GM19468 (cell line): ENCODE results near the gene IQSEC3.
"Not testable (repeated sequence)": the region's sequence is repeated elsewhere in the genome, so short reads cannot be mapped to it uniquely, and the experiment has no call there.

Source experiments
- ATAC-seq: cut with Tn5 transposase; IDR thresholded peaks from one replicate; pipeline ENCODE4 v1.9.1; 2021; ENCODE audit warnings: mild to moderate bottlenecking, moderate library complexity, moderate number of reproducible peaks; ENCODE audit not compliant: unreplicated experiment; ENCODE audit errors: extremely low read depth

IQSEC3 gene

GRCh38 chr12:172732-173161, 106.2 kb downstream of the IQSEC3 start:
- ATAC-seq, result no peak

- ATAC-seq, result no peak
Measured at GRCh38 chr12:174124-174523, 107.6 kb downstream of the IQSEC3 start.

- no peak for ATAC-seq
Measured at GRCh38 chr12:174596-174995, 108.0 kb downstream of the IQSEC3 start.

- ATAC-seq, result no peak
Measured at GRCh38 chr12:175250-175649, 108.7 kb downstream of the IQSEC3 start.

- ATAC-seq, result no peak
Measured at GRCh38 chr12:175759-176158, 109.2 kb downstream of the IQSEC3 start.

GRCh38 chr12:176321-177181, 110.0 kb downstream of the IQSEC3 start:
- ATAC-seq, result no peak

GRCh38 chr12:177336-177979, 110.9 kb downstream of the IQSEC3 start:
- ATAC-seq, result no peak

GRCh38 chr12:177980-178828, 111.6 kb downstream of the IQSEC3 start:
- no peak for ATAC-seq

GRCh38 chr12:178829-179109, 112.2 kb downstream of the IQSEC3 start:
- no peak for ATAC-seq

- ATAC-seq, result no peak
Measured at GRCh38 chr12:179131-179884, 112.7 kb downstream of the IQSEC3 start.

- ATAC-seq, result no peak
Measured at GRCh38 chr12:179885-180284, 113.3 kb downstream of the IQSEC3 start.

GRCh38 chr12:180445-180844, 113.9 kb downstream of the IQSEC3 start:
- no peak for ATAC-seq

GRCh38 chr12:181921-182320, 115.4 kb downstream of the IQSEC3 start:
- no peak for ATAC-seq

GRCh38 chr12:182381-182892, 115.9 kb downstream of the IQSEC3 start:
- no peak for ATAC-seq

- no peak for ATAC-seq
Measured at GRCh38 chr12:184811-185575, 118.4 kb downstream of the IQSEC3 start.

- no peak for ATAC-seq
Measured at GRCh38 chr12:185576-185955, 119.0 kb downstream of the IQSEC3 start.

- no peak for ATAC-seq
Measured at GRCh38 chr12:186006-186625, 119.5 kb downstream of the IQSEC3 start.

- ATAC-seq, result not testable (repeated sequence)
Measured at GRCh38 chr12:187986-188909, 121.7 kb downstream of the IQSEC3 start.
